ENCODE data around the gene FBRSL1. TPM values are rescaled to one million over a fixed set of nuclear protein-coding genes. Genes with fewer than 3 reads are reported as not detected.

The FBRSL1 gene
- total and polyA plus RNA-seq, 4 donors, result 2.5 to 35.5 (median 5.6) TPM

DNA sequence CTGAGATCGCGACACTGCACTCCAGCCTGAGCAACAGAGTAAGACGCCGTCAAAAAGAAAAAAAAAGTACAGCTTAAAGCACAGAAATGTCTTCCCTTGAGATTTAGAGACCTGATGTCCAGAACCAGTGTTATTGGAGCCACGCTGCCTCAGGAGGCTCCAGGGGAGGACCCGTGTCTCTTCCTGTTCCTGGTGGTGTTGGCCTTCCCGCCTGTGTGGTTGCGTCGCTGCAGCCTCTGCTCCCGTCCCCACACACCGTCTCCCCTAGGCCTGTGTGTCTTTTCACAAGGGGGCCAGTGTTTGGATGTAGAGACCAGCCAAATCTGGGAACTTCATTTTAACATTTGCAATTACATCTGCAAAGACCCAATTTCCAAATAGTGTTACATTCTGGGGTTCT, 8.6 kb upstream of the FBRSL1 start:
- H3K9ac ChIP-seq (ENCODE audit: low read depth in 1 of 2, low read length in 2 of 2), result no peak overlapping the region
- no peaks in the 10 kb centered on the region for H3K4me1 ChIP-seq (ENCODE audit: control insufficient read depth in 4 of 4, insufficient read depth in 4 of 4, low read length in 3 of 4)
- WGBS, result 76% methylated on average over 11 of the region's 11 CpGs
- no peak for TF ChIP-seq HNF4A (conservative IDR thresholded peaks at IDR 0.05)
- TF ChIP-seq EGR1 (IDR thresholded peaks at IDR 0.05; ENCODE audit: low read depth in 2 of 2), result no peak
- TF ChIP-seq, protein P1, sequence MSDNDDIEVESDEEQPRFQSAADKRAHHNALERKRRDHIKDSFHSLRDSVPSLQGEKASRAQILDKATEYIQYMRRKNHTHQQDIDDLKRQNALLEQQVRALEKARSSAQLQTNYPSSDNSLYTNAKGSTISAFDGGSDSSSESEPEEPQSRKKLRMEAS (IDR thresholded peaks at IDR 0.05), result no peak
- TF ChIP-seq RAD21 (IDR thresholded peaks at IDR 0.05), result no peak
- TF ChIP-seq, protein P2, sequence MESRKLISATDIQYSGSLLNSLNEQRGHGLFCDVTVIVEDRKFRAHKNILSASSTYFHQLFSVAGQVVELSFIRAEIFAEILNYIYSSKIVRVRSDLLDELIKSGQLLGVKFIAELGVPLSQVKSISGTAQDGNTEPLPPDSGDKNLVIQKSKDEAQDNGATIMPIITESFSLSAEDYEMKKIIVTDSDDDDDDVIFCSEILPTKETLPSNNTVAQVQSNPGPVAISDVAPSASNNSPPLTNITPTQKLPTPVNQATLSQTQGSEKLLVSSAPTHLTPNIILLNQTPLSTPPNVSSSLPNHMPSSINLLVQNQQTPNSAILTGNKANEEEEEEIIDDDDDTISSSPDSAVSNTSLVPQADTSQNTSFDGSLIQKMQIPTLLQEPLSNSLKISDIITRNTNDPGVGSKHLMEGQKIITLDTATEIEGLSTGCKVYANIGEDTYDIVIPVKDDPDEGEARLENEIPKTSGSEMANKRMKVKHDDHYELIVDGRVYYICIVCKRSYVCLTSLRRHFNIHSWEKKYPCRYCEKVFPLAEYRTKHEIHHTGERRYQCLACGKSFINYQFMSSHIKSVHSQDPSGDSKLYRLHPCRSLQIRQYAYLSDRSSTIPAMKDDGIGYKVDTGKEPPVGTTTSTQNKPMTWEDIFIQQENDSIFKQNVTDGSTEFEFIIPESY (IDR thresholded peaks at IDR 0.05), result no peak
- TF ChIP-seq GABPA (IDR thresholded peaks at IDR 0.05 in 1 of 2, conservative IDR thresholded peaks at IDR 0.05 in 1 of 2), result no peak
- TF ChIP-seq HNF4G (IDR thresholded peaks at IDR 0.05), result no peak
- TF ChIP-seq, protein P3, sequence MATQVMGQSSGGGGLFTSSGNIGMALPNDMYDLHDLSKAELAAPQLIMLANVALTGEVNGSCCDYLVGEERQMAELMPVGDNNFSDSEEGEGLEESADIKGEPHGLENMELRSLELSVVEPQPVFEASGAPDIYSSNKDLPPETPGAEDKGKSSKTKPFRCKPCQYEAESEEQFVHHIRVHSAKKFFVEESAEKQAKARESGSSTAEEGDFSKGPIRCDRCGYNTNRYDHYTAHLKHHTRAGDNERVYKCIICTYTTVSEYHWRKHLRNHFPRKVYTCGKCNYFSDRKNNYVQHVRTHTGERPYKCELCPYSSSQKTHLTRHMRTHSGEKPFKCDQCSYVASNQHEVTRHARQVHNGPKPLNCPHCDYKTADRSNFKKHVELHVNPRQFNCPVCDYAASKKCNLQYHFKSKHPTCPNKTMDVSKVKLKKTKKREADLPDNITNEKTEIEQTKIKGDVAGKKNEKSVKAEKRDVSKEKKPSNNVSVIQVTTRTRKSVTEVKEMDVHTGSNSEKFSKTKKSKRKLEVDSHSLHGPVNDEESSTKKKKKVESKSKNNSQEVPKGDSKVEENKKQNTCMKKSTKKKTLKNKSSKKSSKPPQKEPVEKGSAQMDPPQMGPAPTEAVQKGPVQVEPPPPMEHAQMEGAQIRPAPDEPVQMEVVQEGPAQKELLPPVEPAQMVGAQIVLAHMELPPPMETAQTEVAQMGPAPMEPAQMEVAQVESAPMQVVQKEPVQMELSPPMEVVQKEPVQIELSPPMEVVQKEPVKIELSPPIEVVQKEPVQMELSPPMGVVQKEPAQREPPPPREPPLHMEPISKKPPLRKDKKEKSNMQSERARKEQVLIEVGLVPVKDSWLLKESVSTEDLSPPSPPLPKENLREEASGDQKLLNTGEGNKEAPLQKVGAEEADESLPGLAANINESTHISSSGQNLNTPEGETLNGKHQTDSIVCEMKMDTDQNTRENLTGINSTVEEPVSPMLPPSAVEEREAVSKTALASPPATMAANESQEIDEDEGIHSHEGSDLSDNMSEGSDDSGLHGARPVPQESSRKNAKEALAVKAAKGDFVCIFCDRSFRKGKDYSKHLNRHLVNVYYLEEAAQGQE (IDR thresholded peaks at IDR 0.05), result no peak
- TF ChIP-seq FOXA1 (IDR thresholded peaks at IDR 0.05), result no peak
- no peak for TF ChIP-seq YY1 (IDR thresholded peaks at IDR 0.05)
- TF ChIP-seq, protein P4, sequence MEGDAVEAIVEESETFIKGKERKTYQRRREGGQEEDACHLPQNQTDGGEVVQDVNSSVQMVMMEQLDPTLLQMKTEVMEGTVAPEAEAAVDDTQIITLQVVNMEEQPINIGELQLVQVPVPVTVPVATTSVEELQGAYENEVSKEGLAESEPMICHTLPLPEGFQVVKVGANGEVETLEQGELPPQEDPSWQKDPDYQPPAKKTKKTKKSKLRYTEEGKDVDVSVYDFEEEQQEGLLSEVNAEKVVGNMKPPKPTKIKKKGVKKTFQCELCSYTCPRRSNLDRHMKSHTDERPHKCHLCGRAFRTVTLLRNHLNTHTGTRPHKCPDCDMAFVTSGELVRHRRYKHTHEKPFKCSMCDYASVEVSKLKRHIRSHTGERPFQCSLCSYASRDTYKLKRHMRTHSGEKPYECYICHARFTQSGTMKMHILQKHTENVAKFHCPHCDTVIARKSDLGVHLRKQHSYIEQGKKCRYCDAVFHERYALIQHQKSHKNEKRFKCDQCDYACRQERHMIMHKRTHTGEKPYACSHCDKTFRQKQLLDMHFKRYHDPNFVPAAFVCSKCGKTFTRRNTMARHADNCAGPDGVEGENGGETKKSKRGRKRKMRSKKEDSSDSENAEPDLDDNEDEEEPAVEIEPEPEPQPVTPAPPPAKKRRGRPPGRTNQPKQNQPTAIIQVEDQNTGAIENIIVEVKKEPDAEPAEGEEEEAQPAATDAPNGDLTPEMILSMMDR (IDR thresholded peaks at IDR 0.05; ENCODE audit: low read depth, low read length, missing input control), result no peak
- TF ChIP-seq JUND (IDR thresholded peaks at IDR 0.05), result no peak
- no peak for TF ChIP-seq SP1 (IDR thresholded peaks at IDR 0.05)
- TF ChIP-seq RXRA (IDR thresholded peaks at IDR 0.05), result no peak
- TF ChIP-seq, protein P5, sequence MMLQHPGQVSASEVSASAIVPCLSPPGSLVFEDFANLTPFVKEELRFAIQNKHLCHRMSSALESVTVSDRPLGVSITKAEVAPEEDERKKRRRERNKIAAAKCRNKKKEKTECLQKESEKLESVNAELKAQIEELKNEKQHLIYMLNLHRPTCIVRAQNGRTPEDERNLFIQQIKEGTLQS (IDR thresholded peaks at IDR 0.05), result no peak
- TF ChIP-seq TAF1 (conservative IDR thresholded peaks at IDR 0.05), result no peak
- H3K36me3 ChIP-seq (ENCODE audit: control insufficient read depth in 4 of 4, insufficient read depth in 3 of 4, low read depth in 1 of 4, low read length in 3 of 4), result no peaks in the 10 kb centered on the region
- H3K27me3 ChIP-seq (ENCODE audit: control insufficient read depth in 4 of 4, insufficient read depth in 4 of 4, low read length in 3 of 4), result no peaks in the 10 kb centered on the region
- no peak overlapping the region for H3K4me3 ChIP-seq (ENCODE audit: low read depth in 1 of 3, low read length in 3 of 3)
- H3K9me3 ChIP-seq (ENCODE audit: control insufficient read depth in 4 of 4, low read length in 3 of 4), result no peaks in the 10 kb centered on the region
- H3K27ac ChIP-seq (ENCODE audit: low read depth in 1 of 2, low read length in 2 of 2), result no peak overlapping the region
- DNase-seq (ENCODE audit: low spot score), result no peak

Data from liver (tissue), 9 donors.